RWPE1 (cell line): ENCODE measurements around the gene IFT122.
A peak's percentile ranks its signal among the peaks of the same experiment; 100 is the strongest.

ENCODE experiments used
- CTCF ChIA-PET: fragments of 350-600 bp; sonication (Branson Sonifier 250); formaldehyde crosslinking; extraction: SDS; loops from one replicate; lab custom pipeline; 2021; lab: Yijun Ruan, JAX
- POLR2A ChIA-PET: fragments of 400-600 bp; formaldehyde crosslinking; extraction: SDS; loops from one replicate; lab custom pipeline; 2020; ENCODE audit warnings: antibody characterized with exemption; ENCODE audit not compliant: low non-redundant PET; lab: Yijun Ruan, JAX
- DNase-seq: peaks from one replicate; pipeline ENCODE4 v3.0.0; 2012; ENCODE audit warnings: low spot score
- H3K27ac ChIP-seq: fragments of 450-650 bp; 2 replicates; pipeline ENCODE4 v1.5.1; 2017
- TF ChIP-seq, protein P1 (sequence below): fragments of 450-650 bp; conservative IDR thresholded peaks from 2 replicates; pipeline ENCODE4 v1.5.1; 2017; ENCODE audit warnings: low read depth, mild to moderate bottlenecking

Gene IFT122

DNA sequence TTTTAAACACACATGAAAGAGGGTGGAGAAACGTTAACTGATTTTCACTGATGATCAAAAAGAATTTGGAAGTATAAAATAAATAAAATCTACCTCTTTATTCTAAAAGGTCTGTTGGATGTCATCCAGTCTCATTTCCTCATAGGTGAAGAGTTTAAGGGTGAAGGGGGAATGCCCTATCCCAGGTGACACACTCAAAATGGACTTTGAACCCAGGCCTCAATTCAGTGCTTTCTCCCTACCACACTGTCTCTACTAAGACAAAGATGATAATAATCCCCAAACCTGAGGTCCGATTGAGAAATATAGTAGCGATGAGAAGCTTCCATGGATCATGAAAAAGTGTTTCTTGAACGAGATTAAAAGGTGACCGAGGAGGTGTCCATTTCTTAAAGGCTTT, 6.5 kb upstream of the IFT122 start:
- DNase-seq: no peak
- TF ChIP-seq, protein P1, sequence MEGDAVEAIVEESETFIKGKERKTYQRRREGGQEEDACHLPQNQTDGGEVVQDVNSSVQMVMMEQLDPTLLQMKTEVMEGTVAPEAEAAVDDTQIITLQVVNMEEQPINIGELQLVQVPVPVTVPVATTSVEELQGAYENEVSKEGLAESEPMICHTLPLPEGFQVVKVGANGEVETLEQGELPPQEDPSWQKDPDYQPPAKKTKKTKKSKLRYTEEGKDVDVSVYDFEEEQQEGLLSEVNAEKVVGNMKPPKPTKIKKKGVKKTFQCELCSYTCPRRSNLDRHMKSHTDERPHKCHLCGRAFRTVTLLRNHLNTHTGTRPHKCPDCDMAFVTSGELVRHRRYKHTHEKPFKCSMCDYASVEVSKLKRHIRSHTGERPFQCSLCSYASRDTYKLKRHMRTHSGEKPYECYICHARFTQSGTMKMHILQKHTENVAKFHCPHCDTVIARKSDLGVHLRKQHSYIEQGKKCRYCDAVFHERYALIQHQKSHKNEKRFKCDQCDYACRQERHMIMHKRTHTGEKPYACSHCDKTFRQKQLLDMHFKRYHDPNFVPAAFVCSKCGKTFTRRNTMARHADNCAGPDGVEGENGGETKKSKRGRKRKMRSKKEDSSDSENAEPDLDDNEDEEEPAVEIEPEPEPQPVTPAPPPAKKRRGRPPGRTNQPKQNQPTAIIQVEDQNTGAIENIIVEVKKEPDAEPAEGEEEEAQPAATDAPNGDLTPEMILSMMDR: no peak
- ChIA-PET CTCF (no interaction called here), POLR2A (no interaction called here)
- H3K27ac ChIP-seq: no peak overlapping the region

DNA sequence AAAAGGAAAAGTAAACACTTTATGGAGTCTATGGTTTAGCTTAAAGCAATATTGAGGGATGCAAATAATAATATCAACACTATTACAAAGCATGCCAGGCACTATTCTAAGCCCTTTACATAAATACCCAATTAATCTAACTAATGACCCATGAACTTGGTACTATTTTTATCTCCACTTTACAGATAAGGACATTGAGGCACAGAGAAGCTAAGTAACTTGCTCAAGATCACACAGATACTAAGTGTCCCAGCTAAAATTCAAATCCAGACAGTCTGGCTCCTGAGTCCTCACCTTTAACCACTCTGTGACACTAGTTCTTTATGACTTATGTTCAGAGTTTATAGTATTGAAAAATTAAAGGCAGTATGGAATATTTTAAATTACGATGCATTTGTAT, 5.9 kb upstream of the IFT122 start:
- TF ChIP-seq, protein P1: no peak
- ChIA-PET POLR2A (no interaction called here), CTCF (no interaction called here)
- no peak for DNase-seq
- no peak overlapping the region for H3K27ac ChIP-seq

DNA sequence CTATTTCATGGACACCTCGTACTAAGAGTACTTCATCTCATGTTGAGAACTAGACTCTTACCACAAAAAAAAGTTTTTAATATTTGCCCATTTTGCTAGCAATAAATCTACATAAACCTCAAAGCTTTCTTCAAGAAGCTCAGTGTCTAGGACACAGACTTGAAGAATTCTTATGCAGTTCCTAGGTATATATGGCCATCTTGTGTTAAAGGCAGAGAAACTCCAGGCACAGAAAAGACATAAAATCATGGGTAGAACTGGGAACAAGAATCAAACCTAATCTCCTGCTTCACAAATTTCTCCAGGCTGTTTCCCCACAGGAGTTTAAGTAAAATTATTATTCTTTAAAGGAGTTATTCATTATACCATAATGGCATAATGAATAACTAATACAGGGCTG, 4.7 kb upstream of the IFT122 start:
- ChIA-PET POLR2A (no interaction called here), CTCF (no interaction called here)
- TF ChIP-seq, protein P1: no peak
- no peak for DNase-seq
- no peak overlapping the region for H3K27ac ChIP-seq

DNA sequence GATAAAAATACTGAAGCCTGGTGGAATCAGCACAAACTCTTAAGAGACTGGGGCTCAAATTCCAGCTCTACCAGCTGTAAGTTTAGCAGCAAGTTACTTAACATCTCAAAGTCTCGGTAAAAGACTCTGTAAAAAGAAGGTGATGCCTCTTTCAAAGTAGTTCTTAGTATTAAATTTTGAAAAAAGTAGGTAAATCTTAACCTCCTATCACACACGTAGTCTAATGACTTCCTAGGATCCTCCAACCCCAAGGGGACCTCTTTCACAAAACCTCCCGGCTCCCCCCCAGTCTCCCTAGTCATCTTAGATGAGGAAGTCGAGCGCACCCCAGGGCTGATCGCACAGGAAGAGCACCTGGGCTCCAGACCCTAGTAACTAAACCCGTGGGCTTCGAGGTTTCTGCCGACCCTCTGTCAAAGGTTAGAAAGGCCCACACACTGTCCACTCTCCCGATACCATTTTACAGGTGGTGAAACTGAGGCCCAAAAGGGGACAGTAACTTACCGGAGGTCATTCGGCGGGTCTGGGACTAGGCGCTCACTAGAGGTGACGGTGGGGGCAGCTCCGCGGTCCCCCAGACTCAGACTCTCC, 703 bp upstream of the IFT122 start:
- TF ChIP-seq, protein P1: no peak
- POLR2A ChIA-PET: interaction anchor here (0.6 kb wide), 2 partner anchors 40 to 134 kb away, joined by 3 to 4 read pairs; no protein-coding TSS in a partner anchor
- peak overlapping the region; percentile 94 for H3K27ac ChIP-seq
- DNase-seq: peak; percentile 73
- CTCF ChIA-PET: interaction anchor here (0.5 to 1.1 kb wide), 5 partner anchors 21 to 563 kb away, joined by 3 to 4 read pairs (median 3); no protein-coding TSS in a partner anchor

DNA sequence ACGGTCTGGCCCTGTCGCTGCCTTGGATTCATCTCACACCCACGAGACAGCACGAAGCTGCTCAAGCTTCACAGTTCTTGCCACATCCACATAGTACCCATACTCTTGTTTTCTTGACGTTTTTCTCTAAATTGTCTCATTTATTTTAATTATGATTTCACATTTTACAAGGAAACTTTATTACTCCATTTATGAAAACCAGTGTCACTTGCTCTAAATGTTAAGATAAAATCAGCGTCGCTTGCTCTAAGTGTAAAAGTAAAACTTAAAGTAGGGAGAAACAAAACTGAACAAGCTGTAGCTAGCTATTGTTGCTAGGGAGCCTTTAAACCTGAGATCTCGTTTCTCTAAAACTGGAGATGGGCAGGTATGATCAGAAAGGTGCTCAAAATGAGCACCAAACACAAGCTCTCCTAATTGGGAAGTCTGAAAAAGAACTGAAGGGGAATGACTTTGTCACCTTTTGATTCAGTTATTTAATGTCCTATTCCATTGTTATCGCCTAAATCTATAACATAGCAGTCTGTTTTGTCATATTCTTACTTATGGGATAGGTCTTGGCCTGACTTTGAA, 680 bp downstream of the IFT122 start:
- ChIA-PET POLR2A (interaction anchor here (0.8 kb wide), 1 partner anchor 185 kb away, joined by 7 read pairs; no protein-coding TSS in a partner anchor), CTCF (interaction anchor here (0.6 to 0.8 kb wide), 2 partner anchors 54 to 125 kb away, joined by 3 read pairs; a partner anchor contains a TSS)
- DNase-seq: peak; percentile 27
- TF ChIP-seq, protein P1: no peak
- peak overlapping the region; percentile 94 for H3K27ac ChIP-seq

DNA sequence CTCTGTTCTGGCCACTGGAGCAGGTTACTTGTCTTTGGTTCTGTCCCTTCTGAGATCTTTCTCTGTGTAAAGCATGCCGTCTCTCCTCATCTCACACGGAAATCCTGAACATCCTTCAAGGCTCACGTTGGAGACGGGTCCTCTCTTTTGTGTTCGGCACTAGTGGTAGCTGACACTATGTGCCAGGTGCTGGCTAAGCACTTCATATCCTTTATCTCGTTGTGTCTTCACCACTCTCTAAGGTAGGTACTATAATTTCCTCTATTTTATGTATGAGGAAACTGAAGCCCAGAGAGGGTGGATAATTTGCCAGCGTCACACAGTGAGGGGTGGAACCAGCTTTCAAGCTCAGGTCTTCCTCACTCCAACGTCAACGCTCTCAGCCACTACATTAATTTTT, 1.2 kb downstream of the IFT122 start:
- POLR2A ChIA-PET: interaction anchor here (0.8 kb wide), 1 partner anchor 185 kb away, joined by 7 read pairs; no protein-coding TSS in a partner anchor
- DNase-seq: peak; percentile 10
- H3K27ac ChIP-seq: no peak overlapping the region
- TF ChIP-seq, protein P1: no peak
- CTCF ChIA-PET: no interaction called here
